HG03558 (cell line): ENCODE data around the gene HLA-DQA1.

Source experiments
- ATAC-seq: cut with Tn5 transposase; IDR thresholded peaks from one replicate; pipeline ENCODE4 v1.9.1; 2021; ENCODE audit warnings: moderate number of reproducible peaks; ENCODE audit not compliant: unreplicated experiment; ENCODE audit errors: extremely low read depth

Gene HLA-DQA1

GRCh38 chr6:32689531-32690501 lies 52.6 kb downstream of the HLA-DQA1 start:
- ATAC-seq, result no peak

GRCh38 chr6:32692019-32692418 lies 54.8 kb downstream of the HLA-DQA1 start:
- no peak for ATAC-seq
